Midbrain (tissue), 1 donor: ENCODE results near the gene PPP1CA.
"Not testable (repeated sequence)": the region's sequence is repeated elsewhere in the genome, so short reads cannot be mapped to it uniquely, and the experiment has no call there.

Experiments used
- DNase-seq: peaks from one replicate; lab custom pipeline; 2025; lab: John Stamatoyannopoulos, UW

PPP1CA gene

DNA sequence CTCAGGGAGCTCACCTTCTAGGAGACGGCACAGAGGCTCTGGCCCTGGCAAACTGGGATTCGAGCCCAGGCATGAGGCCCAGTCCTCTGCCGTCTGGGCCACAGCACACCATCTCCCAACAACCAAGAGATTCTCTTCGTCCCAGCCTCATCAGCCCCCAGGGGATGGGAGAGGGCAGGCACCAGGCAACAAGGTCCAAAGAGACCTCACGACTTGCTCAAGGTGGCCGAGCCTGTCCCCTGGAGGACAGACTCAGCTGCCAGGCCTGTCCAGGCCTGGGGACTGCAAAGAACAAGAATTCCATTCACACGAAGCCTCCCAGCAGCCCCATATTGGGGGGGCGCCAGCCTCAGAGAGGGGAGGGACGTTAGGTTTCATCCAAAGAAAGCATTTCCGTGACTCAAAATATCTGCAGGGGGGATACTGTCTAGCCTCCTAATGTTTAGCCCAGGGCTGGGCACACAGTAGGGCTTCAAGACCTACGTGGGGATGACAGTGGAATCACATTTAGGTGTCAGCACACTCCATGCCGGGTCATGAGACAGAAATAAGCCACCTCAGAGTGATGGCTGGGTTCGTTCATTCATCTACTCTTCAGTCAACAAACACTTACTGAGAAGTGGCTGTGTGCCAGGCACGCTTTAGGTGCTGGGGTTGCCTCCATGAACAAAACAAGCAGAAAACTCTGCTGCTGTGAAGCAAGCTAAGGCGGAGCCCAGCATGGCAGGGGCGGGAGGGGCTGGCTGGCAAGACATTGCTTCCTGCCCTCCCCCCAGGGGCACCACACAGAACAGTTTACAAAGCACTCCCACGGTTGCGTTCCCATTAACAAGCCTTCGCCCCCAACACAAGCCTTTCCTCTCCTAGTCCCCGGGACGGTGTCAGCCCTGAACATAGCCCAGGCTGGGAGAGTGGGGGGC is 15.0 kb upstream of the PPP1CA start:
- no peak for DNase-seq

- DNase-seq = peak; percentile 56
Measured at GRCh38 chr11:67415501-67416304, 14.0 kb upstream of the PPP1CA start, which contains the start of gene CARNS1. TSS of gene CARNS1 (plus strand) at chr11:67415678. CDS start at chr11:67416200, 522 bp downstream.

GRCh38 chr11:67413266-67413849 is 11.7 kb upstream of the PPP1CA start:
- no peak for DNase-seq

- DNase-seq = no peak
Measured at GRCh38 chr11:67412495-67413179, 11.0 kb upstream of the PPP1CA start.

DNA sequence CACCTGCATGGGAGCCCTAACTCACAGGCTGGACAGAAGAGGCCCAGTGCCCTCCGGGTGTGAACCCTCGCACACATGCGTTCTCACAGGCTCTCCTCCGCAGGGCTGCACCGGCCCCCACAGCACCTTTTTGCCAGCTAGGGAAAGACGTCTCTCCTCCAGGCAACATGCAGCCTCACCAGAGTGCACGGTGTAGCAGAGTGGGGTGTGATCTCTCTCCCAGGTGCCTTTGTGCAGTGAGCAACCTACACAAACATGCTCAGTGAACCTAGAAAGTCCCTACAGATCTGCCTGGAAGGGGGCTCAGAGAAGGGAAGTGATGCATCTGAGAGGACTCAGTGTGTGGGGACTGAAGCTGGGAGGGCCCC is 10.1 kb upstream of the PPP1CA start:
- DNase-seq = no peak

DNA sequence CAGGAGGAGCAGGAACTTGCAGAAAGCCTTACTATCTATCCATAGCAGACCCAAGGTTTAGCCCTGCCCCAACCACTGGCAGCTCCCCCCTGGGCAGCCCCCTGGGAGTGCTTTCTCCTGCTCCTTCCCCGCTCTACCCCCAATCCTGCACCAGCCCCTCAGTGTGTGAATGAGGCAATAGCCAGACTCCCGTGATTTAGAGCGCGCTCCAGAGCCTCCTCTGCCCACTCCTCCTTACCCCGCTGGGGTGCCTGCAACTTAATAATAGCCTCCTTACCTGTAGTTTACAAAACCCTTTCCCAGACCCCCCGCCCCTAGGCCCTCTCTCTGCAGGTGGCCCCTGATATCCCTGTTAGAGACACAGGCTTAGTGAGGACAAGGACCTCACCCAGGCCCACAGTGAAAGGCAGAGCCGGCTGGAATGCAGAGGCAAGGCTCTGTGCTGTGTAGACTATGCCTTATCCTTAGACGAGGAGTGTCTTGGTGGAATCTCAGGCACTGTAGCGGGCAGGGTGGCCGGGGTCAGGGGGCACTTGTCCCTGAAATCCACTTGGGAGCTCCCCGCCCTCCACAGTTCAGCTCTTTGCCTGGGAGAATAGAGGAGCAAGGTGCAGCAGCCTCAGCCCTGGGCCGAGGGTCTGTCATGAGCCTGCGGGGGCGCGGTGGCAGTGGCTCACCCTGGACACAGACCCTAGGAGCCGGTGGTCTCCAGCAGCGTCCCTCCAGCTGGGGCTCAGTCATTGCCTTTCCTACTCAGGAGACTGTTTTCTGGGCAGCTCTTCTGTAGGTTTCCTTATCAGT is 9.5 kb upstream of the PPP1CA start:
- DNase-seq = no peak

GRCh38 chr11:67410369-67410831 is 8.7 kb upstream of the PPP1CA start:
- DNase-seq = peak; percentile 82

- DNase-seq = no peak
Measured at GRCh38 chr11:67409781-67410368, 8.2 kb upstream of the PPP1CA start.

GRCh38 chr11:67409261-67409666 is 7.6 kb upstream of the PPP1CA start:
- no peak for DNase-seq

DNA sequence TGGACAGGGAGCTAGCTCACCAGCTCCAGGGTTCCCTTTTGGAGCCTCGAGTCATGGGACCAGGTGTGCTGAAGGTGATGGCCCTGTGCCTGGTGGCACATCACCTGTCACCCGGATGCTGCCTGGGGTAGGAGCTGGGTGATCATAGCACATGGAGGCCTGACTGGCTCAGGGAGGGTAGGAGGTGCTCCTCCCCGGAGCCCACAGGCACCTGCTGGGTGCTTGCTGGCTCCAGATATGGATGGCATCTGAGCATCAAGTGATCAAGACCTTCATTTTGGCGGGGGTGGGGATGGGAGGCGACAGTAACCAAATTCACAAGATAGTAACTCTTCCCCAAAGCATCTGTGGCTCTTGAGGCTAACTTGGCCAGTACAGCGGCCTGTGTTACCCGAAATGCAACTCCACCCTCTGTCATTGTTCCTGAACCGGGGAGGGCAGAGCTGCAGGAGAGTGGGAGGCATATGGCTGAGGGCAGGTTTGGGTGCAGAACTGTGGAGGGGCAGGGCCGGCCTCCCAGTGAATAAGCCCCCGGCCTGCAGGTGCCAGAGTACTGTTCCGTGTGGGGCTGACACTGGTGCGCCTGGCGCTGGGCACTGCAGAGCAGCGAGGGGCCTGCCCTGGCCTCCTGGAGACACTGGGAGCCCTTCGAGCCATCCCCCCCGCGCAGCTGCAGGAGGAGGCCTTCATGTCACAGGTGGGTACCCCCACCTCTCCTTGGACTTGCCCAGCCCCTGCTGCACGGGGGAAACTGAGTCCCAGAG is 7.0 kb upstream of the PPP1CA start:
- no peak for DNase-seq

- DNase-seq = no peak
Measured at GRCh38 chr11:67407688-67408163, 6.1 kb upstream of the PPP1CA start.

GRCh38 chr11:67406969-67407687 is 5.5 kb upstream of the PPP1CA start:
- peak; percentile 17 for DNase-seq

GRCh38 chr11:67406420-67406968 is 4.8 kb upstream of the PPP1CA start:
- DNase-seq = no peak

- no peak for DNase-seq
Measured at GRCh38 chr11:67405688-67406339, 4.2 kb upstream of the PPP1CA start.

- DNase-seq = no peak
Measured at GRCh38 chr11:67405196-67405567, 3.5 kb upstream of the PPP1CA start.

DNA sequence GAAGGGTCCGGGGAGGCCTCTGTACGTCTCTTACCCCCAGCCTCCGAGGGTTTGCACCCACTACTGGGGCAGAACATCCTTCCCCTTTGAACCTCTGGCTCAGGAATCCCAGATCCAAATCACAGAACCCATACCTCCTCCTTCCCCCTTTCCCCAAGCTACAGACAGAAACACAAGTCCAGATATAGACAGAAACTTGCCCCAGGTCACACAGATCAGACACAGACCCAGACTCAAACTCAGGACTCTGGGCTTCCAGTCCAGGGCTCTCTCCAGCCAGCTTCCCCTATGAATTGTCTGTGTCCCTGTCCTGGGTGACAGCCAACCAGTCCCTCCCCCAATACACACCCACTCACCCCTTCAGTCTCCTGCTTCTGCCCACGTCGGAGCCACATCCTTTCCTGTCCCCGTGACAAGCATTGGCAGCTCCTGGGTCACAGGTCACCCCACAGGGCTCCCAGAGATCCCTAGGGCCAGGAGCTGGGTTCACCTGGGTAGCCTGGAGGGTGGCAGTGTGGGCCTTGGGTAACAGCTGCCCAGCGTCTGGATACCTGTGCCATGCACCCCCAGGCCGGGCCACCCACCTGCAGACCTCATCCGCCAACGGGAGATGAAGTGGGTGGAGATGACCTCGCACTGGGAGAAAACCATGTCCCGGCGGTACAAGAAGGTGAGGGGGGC is 3.0 kb upstream of the PPP1CA start:
- no peak for DNase-seq

DNA sequence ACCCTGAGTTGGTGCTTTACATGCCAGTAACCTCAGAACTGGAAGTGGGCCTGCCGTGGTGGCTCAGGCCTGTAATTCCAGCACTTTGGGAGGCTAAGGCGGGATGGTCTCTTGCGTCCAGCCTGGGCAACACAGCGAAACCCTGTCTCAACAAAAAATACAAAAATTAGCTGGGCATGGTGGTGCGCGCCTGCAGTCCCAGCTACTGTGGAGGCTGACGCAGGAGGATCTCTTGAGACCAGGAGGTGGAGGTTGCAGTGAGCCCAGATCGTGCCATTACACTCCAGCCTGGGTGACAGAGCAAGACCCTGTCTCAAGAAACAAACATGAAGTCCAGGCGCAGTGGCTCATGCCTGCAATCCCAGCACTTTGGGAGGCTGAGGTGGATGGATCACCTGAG is 1.4 kb upstream of the PPP1CA start:
- not testable (repeated sequence) for DNase-seq
